ENCODE measurements around the gene POLG2.

GRCh38 chr17:64499805-64500486 is 3.1 kb upstream of the POLG2 start:
- TF ChIP-seq CTCF (conservative IDR thresholded peaks at IDR 0.05 in 1 of 2, IDR thresholded peaks at IDR 0.05 in 1 of 2; ENCODE audit: extremely low read depth in 1 of 2, insufficient read depth in 1 of 2, low read depth in 1 of 2, low read length in 2 of 2) (no peak), EZH2 (IDR thresholded peaks at IDR 0.05; ENCODE audit: borderline replicate concordance, low read length) (no peak)
